ENCODE data around the gene HERC2.
"Not testable (repeated sequence)": the region's sequence is repeated elsewhere in the genome, so short reads cannot be mapped to it uniquely, and the experiment has no call there.

The HERC2 gene

GRCh38 chr15:28273468-28273867 lies 48.5 kb downstream of the HERC2 start:
- no peak for DNase-seq

- DNase-seq: no peak
Measured at GRCh38 chr15:28272587-28272986, 49.4 kb downstream of the HERC2 start.

- no peak for DNase-seq
Measured at GRCh38 chr15:28271697-28272260, 50.2 kb downstream of the HERC2 start.

- no peak for DNase-seq
Measured at GRCh38 chr15:28269097-28269496, 52.9 kb downstream of the HERC2 start.

- DNase-seq: no peak
Measured at GRCh38 chr15:28267727-28268126, 54.3 kb downstream of the HERC2 start.

GRCh38 chr15:28265334-28266019 lies 56.5 kb downstream of the HERC2 start:
- DNase-seq: no peak

- DNase-seq: no peak
Measured at GRCh38 chr15:28264166-28264565, 57.8 kb downstream of the HERC2 start.

GRCh38 chr15:28262438-28262837 lies 59.5 kb downstream of the HERC2 start:
- DNase-seq: no peak

- no peak for DNase-seq
Measured at GRCh38 chr15:28260722-28261121, 61.3 kb downstream of the HERC2 start.

- DNase-seq: no peak
Measured at GRCh38 chr15:28260317-28260716, 61.7 kb downstream of the HERC2 start.

- no peak for DNase-seq
Measured at GRCh38 chr15:28255965-28256364, 66.0 kb downstream of the HERC2 start.

GRCh38 chr15:28252831-28253230 lies 69.1 kb downstream of the HERC2 start:
- DNase-seq: no peak

- DNase-seq: no peak
Measured at GRCh38 chr15:28246605-28247004, 75.4 kb downstream of the HERC2 start.

- no peak for DNase-seq
Measured at GRCh38 chr15:28243901-28244300, 78.1 kb downstream of the HERC2 start.

- no peak for DNase-seq
Measured at GRCh38 chr15:28243399-28243798, 78.6 kb downstream of the HERC2 start.

- not testable (repeated sequence) for DNase-seq
Measured at GRCh38 chr15:28238296-28238695, 83.7 kb downstream of the HERC2 start.

- not testable (repeated sequence) for DNase-seq
Measured at GRCh38 chr15:28231743-28232142, 90.2 kb downstream of the HERC2 start.

GRCh38 chr15:28231336-28231735 lies 90.6 kb downstream of the HERC2 start:
- not testable (repeated sequence) for DNase-seq

GRCh38 chr15:28228990-28229640 lies 92.9 kb downstream of the HERC2 start:
- peak; percentile 0 for DNase-seq

GRCh38 chr15:28228096-28228495 lies 93.9 kb downstream of the HERC2 start:
- DNase-seq: no peak

GRCh38 chr15:28227303-28227702 lies 94.7 kb downstream of the HERC2 start:
- DNase-seq: not testable (repeated sequence)

GRCh38 chr15:28222612-28223011 lies 99.4 kb downstream of the HERC2 start:
- DNase-seq: not testable (repeated sequence)

GRCh38 chr15:28221696-28222095 lies 100.3 kb downstream of the HERC2 start:
- not testable (repeated sequence) for DNase-seq

GRCh38 chr15:28219116-28219515 lies 102.9 kb downstream of the HERC2 start:
- DNase-seq: no peak
